Esophagus muscularis mucosa (tissue), 4 donors: Measurements from ENCODE around the gene IL21.

Experiments used
- CTCF ChIP-seq, 3 experiments: fragments of 200-600 bp in 2 of 3; fragments of 450-650 bp in 1 of 3; sonication (generic) in 2 of 3; IDR thresholded peaks; one replicate each; pipeline ENCODE4 v1.5.1; 2017 to 2019; ENCODE audit warnings: antibody characterized with exemption in 3 of 3, mild to moderate bottlenecking in 2 of 3, moderate library complexity in 1 of 3
- EP300 ChIP-seq: sonication (generic); formaldehyde crosslinking; IDR thresholded peaks from one replicate; pipeline ENCODE4 v1.6.1; 2017; ENCODE audit warnings: antibody characterized with exemption
- POLR2A ChIP-seq: fragments of 450-650 bp; IDR thresholded peaks from one replicate; pipeline ENCODE4 v1.6.1; 2017; ENCODE audit warnings: antibody characterized with exemption, moderate library complexity, mild to moderate bottlenecking, low read depth
- POLR2AphosphoS5 ChIP-seq, 2 donors: sonication (generic); formaldehyde crosslinking; IDR thresholded peaks; one replicate each; pipeline ENCODE4 v1.6.1; 2017; ENCODE audit warnings: antibody characterized with exemption in 2 of 2

GRCh38 chr4:122658377-122658776 lies 37.5 kb upstream of the IL21 start:
- TF ChIP-seq CTCF (IDR thresholded peaks at IDR 0.05) = no peak
- TF ChIP-seq POLR2A = no peak
- TF ChIP-seq EP300 = no peak
- TF ChIP-seq POLR2AphosphoS5 (IDR thresholded peaks at IDR 0.05) = no peak
